HepG2 (cell line): Measurements from ENCODE around the gene MC5R. TPM values are rescaled to one million over a fixed set of nuclear protein-coding genes. Genes with fewer than 3 reads are reported as not detected.

Source experiments
- ELF3 ChIP-seq: IDR thresholded peaks from 2 replicates; pipeline ENCODE4 v1.6.1; 2016; ENCODE audit warnings: missing genetic modification reagents, missing compliant biosample characterization
- HNRNPL ChIP-seq: fragments of 200-400 bp; formaldehyde crosslinking; IDR thresholded peaks from 2 replicates; pipeline ENCODE4 v1.6.1; 2017; ENCODE audit warnings: mild to moderate bottlenecking, low read depth, low read length
- JUNB ChIP-seq: sonication (generic); formaldehyde crosslinking; IDR thresholded peaks from 2 replicates; pipeline ENCODE4 v1.8.0; 2022; ENCODE audit warnings: missing genetic modification reagents, mild to moderate bottlenecking, borderline replicate concordance
- KLF15 ChIP-seq: sonication (generic); formaldehyde crosslinking; IDR thresholded peaks from 2 replicates; pipeline ENCODE4 v1.8.1; 2023; ENCODE audit warnings: borderline replicate concordance, mild to moderate bottlenecking, inconsistent platforms, missing genetic modification reagents, mixed read lengths
- ZBTB7B ChIP-seq: sonication (generic); formaldehyde crosslinking; IDR thresholded peaks from 2 replicates; pipeline ENCODE4 v1.4.0; 2020; ENCODE audit warnings: missing genetic modification reagents
- ZFY ChIP-seq: sonication (generic); formaldehyde crosslinking; IDR thresholded peaks from 2 replicates; pipeline ENCODE4 v1.4.0; 2020; ENCODE audit warnings: missing genetic modification reagents
- ZNF30 ChIP-seq: sonication (generic); formaldehyde crosslinking; IDR thresholded peaks from 2 replicates; pipeline ENCODE4 v1.5.0; 2020; ENCODE audit warnings: mild to moderate bottlenecking, missing genetic modification reagents
- ZSCAN25 ChIP-seq: sonication (generic); formaldehyde crosslinking; IDR thresholded peaks from 2 replicates; pipeline ENCODE4 v1.8.0; 2022; ENCODE audit warnings: mild to moderate bottlenecking, missing genetic modification reagents
- polyA plus RNA-seq, 8 experiments: library from polyadenylated mRNA; depleted of rRNA in 3 of 8; stranded (reverse) in 7 of 8; unstranded in 1 of 8; fragments of >200 nt; fragmentation: Illumina TruSeq in 4 of 8; extraction: Trizol in 4 of 8; gene quantifications; 2 replicates each; pipeline versions ENCODE4 v1.2.1 to v1.2.3, GENCODE V29; 2011 to 2016; ENCODE audit warnings: low read depth in 4 of 8, missing spikeins in 1 of 8, mixed read lengths in 1 of 8; ENCODE audit not compliant: insufficient read depth in 1 of 8
- total RNA-seq, 5 experiments: library from RNA; depleted of rRNA; stranded (reverse); fragments of >200 nt; fragmentation: Illumina TruSeq; extraction: Trizol; gene quantifications; 2 replicates each; pipeline ENCODE4 v1.2.3, GENCODE V29; 2016; ENCODE audit warnings: low read depth in 1 of 5
- TF ChIP-seq, protein P1 (sequence below): sonication (generic); formaldehyde crosslinking; IDR thresholded peaks from 2 replicates; pipeline ENCODE4 v1.5.0; 2020; ENCODE audit warnings: mild to moderate bottlenecking, missing genetic modification reagents
- TF ChIP-seq, protein P2 (sequence below): IDR thresholded peaks from 2 replicates; pipeline ENCODE4 v1.6.1; 2016
- TF ChIP-seq, protein P3 (sequence below): sonication (generic); formaldehyde crosslinking; IDR thresholded peaks from 2 replicates; pipeline ENCODE4 v1.4.0; 2020; ENCODE audit warnings: missing genetic modification reagents, borderline replicate concordance
- TF ChIP-seq, protein P4 (sequence below): sonication (generic); formaldehyde crosslinking; IDR thresholded peaks from 2 replicates; pipeline ENCODE4 v1.8.0; 2022; ENCODE audit warnings: missing genetic modification reagents, mild to moderate bottlenecking, borderline replicate concordance
- TF ChIP-seq, protein P5 (sequence below): sonication (generic); formaldehyde crosslinking; IDR thresholded peaks from 2 replicates; pipeline ENCODE4; 2020; ENCODE audit warnings: missing genetic modification reagents, mild to moderate bottlenecking, borderline replicate concordance
- TF ChIP-seq, protein P6 (sequence below): sonication (generic); formaldehyde crosslinking; IDR thresholded peaks from 2 replicates; pipeline ENCODE4 v1.4.0; 2020; ENCODE audit warnings: missing genetic modification reagents

MC5R gene
- total and polyA plus RNA-seq, 2 of the 13 experiments (the other 11 are each of a cell fraction or from before 2014, with no cell fraction given) = not detected

DNA sequence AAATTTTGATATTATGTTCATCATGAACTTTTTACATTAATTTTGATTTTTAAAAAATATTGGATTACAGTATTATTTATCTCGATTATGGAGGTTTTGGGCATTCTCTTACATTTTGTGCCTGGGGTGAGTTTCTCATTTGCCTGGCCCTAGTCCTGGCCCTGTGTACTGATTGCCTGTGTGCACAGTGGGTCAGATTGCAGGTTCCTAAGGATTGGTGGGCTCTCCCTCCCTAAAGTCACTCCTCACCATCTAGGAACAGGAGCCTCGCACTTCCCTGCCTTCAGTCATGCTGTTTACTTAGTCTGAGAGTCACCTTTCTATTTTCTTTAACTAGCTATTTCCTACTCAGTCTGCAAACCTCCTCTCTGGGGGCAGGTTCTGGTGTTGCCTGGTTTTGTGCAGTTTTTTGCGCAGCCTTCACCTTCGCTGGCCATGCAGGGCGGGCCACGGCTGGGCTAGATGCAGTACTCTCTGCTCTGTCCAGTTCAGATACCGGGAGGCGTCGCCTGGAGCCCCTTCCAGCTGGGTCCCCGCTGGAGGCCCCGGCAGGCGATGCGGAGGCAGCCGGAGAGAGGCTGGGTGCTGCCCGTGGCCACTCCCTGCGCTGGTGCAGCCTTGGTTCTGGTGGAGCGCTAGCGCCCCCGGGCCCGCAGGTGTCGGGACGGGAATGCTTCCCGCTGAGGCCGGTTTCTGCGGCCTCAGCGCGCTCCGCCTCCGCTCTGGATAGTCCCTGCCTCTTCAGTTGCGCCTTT is 23.3 kb upstream of the MC5R start (continued):
- TF ChIP-seq, protein P1, sequence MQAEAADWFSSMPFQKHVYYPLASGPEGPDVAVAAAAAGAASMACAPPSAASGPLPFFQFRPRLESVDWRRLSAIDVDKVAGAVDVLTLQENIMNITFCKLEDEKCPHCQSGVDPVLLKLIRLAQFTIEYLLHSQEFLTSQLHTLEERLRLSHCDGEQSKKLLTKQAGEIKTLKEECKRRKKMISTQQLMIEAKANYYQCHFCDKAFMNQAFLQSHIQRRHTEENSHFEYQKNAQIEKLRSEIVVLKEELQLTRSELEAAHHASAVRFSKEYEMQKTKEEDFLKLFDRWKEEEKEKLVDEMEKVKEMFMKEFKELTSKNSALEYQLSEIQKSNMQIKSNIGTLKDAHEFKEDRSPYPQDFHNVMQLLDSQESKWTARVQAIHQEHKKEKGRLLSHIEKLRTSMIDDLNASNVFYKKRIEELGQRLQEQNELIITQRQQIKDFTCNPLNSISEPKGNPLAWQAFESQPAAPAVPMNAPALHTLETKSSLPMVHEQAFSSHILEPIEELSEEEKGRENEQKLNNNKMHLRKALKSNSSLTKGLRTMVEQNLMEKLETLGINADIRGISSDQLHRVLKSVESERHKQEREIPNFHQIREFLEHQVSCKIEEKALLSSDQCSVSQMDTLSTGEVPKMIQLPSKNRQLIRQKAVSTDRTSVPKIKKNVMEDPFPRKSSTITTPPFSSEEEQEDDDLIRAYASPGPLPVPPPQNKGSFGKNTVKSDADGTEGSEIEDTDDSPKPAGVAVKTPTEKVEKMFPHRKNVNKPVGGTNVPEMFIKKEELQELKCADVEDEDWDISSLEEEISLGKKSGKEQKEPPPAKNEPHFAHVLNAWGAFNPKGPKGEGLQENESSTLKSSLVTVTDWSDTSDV (CRISPR knock-in tag) = no peak
- TF ChIP-seq, protein P2, sequence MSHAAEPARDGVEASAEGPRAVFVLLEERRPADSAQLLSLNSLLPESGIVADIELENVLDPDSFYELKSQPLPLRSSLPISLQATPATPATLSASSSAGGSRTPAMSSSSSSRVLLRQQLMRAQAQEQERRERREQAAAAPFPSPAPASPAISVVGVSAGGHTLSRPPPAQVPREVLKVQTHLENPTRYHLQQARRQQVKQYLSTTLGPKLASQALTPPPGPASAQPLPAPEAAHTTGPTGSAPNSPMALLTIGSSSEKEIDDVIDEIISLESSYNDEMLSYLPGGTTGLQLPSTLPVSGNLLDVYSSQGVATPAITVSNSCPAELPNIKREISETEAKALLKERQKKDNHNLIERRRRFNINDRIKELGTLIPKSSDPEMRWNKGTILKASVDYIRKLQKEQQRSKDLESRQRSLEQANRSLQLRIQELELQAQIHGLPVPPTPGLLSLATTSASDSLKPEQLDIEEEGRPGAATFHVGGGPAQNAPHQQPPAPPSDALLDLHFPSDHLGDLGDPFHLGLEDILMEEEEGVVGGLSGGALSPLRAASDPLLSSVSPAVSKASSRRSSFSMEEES (CRISPR knock-in tag) = peak; percentile 45; the same call in 1 of the 2 replicates
- no peak for TF ChIP-seq JUNB
- TF ChIP-seq ZNF30 (CRISPR knock-in tag) = no peak
- TF ChIP-seq ZBTB7B = 0 out of 2 replicates have a peak, but pooled peaks have one; percentile 18
- 0 out of 2 replicates have a peak, but pooled peaks have one; percentile 11 for TF ChIP-seq ELF3
- peak; percentile 55; the same call in 1 of the 2 replicates for TF ChIP-seq HNRNPL
- TF ChIP-seq, protein P3, sequence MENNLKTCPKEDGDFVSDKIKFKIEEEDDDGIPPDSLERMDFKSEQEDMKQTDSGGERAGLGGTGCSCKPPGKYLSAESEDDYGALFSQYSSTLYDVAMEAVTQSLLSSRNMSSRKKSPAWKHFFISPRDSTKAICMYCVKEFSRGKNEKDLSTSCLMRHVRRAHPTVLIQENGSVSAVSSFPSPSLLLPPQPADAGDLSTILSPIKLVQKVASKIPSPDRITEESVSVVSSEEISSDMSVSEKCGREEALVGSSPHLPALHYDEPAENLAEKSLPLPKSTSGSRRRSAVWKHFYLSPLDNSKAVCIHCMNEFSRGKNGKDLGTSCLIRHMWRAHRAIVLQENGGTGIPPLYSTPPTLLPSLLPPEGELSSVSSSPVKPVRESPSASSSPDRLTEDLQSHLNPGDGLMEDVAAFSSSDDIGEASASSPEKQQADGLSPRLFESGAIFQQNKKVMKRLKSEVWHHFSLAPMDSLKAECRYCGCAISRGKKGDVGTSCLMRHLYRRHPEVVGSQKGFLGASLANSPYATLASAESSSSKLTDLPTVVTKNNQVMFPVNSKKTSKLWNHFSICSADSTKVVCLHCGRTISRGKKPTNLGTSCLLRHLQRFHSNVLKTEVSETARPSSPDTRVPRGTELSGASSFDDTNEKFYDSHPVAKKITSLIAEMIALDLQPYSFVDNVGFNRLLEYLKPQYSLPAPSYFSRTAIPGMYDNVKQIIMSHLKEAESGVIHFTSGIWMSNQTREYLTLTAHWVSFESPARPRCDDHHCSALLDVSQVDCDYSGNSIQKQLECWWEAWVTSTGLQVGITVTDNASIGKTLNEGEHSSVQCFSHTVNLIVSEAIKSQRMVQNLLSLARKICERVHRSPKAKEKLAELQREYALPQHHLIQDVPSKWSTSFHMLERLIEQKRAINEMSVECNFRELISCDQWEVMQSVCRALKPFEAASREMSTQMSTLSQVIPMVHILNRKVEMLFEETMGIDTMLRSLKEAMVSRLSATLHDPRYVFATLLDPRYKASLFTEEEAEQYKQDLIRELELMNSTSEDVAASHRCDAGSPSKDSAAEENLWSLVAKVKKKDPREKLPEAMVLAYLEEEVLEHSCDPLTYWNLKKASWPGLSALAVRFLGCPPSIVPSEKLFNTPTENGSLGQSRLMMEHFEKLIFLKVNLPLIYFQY (CRISPR knock-in tag) = 0 out of 2 replicates have a peak, but pooled peaks have one; percentile 43
- TF ChIP-seq, protein P4, sequence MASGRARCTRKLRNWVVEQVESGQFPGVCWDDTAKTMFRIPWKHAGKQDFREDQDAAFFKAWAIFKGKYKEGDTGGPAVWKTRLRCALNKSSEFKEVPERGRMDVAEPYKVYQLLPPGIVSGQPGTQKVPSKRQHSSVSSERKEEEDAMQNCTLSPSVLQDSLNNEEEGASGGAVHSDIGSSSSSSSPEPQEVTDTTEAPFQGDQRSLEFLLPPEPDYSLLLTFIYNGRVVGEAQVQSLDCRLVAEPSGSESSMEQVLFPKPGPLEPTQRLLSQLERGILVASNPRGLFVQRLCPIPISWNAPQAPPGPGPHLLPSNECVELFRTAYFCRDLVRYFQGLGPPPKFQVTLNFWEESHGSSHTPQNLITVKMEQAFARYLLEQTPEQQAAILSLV (CRISPR knock-in tag) = peak; percentile 54; the same call in 1 of the 2 replicates
- TF ChIP-seq, protein P5, sequence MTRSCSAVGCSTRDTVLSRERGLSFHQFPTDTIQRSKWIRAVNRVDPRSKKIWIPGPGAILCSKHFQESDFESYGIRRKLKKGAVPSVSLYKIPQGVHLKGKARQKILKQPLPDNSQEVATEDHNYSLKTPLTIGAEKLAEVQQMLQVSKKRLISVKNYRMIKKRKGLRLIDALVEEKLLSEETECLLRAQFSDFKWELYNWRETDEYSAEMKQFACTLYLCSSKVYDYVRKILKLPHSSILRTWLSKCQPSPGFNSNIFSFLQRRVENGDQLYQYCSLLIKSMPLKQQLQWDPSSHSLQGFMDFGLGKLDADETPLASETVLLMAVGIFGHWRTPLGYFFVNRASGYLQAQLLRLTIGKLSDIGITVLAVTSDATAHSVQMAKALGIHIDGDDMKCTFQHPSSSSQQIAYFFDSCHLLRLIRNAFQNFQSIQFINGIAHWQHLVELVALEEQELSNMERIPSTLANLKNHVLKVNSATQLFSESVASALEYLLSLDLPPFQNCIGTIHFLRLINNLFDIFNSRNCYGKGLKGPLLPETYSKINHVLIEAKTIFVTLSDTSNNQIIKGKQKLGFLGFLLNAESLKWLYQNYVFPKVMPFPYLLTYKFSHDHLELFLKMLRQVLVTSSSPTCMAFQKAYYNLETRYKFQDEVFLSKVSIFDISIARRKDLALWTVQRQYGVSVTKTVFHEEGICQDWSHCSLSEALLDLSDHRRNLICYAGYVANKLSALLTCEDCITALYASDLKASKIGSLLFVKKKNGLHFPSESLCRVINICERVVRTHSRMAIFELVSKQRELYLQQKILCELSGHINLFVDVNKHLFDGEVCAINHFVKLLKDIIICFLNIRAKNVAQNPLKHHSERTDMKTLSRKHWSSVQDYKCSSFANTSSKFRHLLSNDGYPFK = peak; percentile 42; the same call in 1 of the 2 replicates
- TF ChIP-seq, protein P6, sequence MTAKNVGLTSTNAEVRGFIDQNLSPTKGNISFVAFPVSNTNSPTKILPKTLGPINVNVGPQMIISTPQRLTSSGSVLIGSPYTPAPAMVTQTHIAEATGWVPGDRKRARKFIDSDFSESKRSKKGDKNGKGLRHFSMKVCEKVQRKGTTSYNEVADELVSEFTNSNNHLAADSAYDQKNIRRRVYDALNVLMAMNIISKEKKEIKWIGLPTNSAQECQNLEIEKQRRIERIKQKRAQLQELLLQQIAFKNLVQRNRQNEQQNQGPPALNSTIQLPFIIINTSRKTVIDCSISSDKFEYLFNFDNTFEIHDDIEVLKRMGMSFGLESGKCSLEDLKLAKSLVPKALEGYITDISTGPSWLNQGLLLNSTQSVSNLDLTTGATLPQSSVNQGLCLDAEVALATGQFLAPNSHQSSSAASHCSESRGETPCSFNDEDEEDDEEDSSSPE (CRISPR knock-in tag) = peak; percentile 42; the same call in 1 of the 2 replicates
- no peak for TF ChIP-seq ZSCAN25
- peak; percentile 47; the same call in 1 of the 2 replicates for TF ChIP-seq ZFY (CRISPR knock-in tag)
- TF ChIP-seq KLF15 (CRISPR knock-in tag) = no peak
